DOHH2 (cell line): ENCODE data around the gene MMP8.

ENCODE experiments used
- H3F3A ChIP-seq: fragments of 200-600 bp; sonication (generic), shearing (Covaris generic); 2 replicates; pipeline ENCODE4 v1.6.0; 2016; ENCODE audit warnings: antibody characterized with exemption, mild to moderate bottlenecking; ENCODE audit not compliant: control insufficient read depth, insufficient read depth
- H3K27ac ChIP-seq: fragments of 200-600 bp; sonication (generic); 2 replicates; pipeline ENCODE4 v1.5.1; 2014; ENCODE audit warnings: low read depth, mild to moderate bottlenecking, low read length, moderate library complexity
- H3K27me3 ChIP-seq: fragments of 200-600 bp; sonication (generic); 2 replicates; pipeline ENCODE4 v1.6.1; 2014; ENCODE audit warnings: mild to moderate bottlenecking, low read length, mixed read lengths; ENCODE audit not compliant: control insufficient read depth
- H3K36me3 ChIP-seq: fragments of 200-600 bp; sonication (generic); 2 replicates; pipeline ENCODE4 v1.6.1; 2014; ENCODE audit warnings: mild to moderate bottlenecking, low read length, moderate library complexity, mixed read lengths; ENCODE audit not compliant: control insufficient read depth
- H3K4me1 ChIP-seq: fragments of 200-600 bp; sonication (generic); 2 replicates; pipeline ENCODE4 v1.6.1; 2014; ENCODE audit warnings: mild to moderate bottlenecking, low read length, mixed read lengths; ENCODE audit not compliant: control insufficient read depth
- H3K4me2 ChIP-seq: fragments of 200-600 bp; sonication (generic); 2 replicates; pipeline ENCODE4 v1.6.0; 2014; ENCODE audit warnings: mild to moderate bottlenecking, low read length, moderate library complexity
- H3K4me3 ChIP-seq: fragments of 200-600 bp; sonication (generic); 2 replicates; pipeline ENCODE4 v1.5.1; 2014; ENCODE audit warnings: mild to moderate bottlenecking, low read length, mixed read lengths
- H3K79me2 ChIP-seq: fragments of 200-600 bp; sonication (generic); 2 replicates; pipeline ENCODE4 v1.6.1; 2014; ENCODE audit warnings: mild to moderate bottlenecking, low read length, mixed read lengths; ENCODE audit not compliant: control insufficient read depth
- H3K9me2 ChIP-seq: fragments of 200-600 bp; sonication (generic); replicated peaks from 2 replicates; pipeline ENCODE4 v1.6.1; 2014; ENCODE audit warnings: mild to moderate bottlenecking, low read length, mixed read lengths; ENCODE audit not compliant: control insufficient read depth
- H3K9me3 ChIP-seq: fragments of 200-600 bp; sonication (generic); 2 replicates; pipeline ENCODE4 v1.6.1; 2014; ENCODE audit warnings: antibody characterized with exemption, low read length, mixed read lengths; ENCODE audit not compliant: control insufficient read depth, insufficient read depth
- H4K20me1 ChIP-seq: fragments of 200-600 bp; sonication (generic); 2 replicates; pipeline ENCODE4 v1.6.0; 2014; ENCODE audit warnings: low read depth, mild to moderate bottlenecking, antibody characterized with exemption, low read length, moderate library complexity; ENCODE audit not compliant: control insufficient read depth, insufficient read depth
- CTCF ChIP-seq: fragments of 200-600 bp; sonication (generic); IDR thresholded peaks from one replicate; pipeline ENCODE4 v1.5.1; 2014; ENCODE audit warnings: antibody characterized with exemption, mild to moderate bottlenecking, low read depth, low read length; ENCODE audit not compliant: poor library complexity, severe bottlenecking
- EZH2phosphoT487 ChIP-seq: fragments of 200-600 bp; sonication (generic); IDR thresholded peaks from 2 replicates; pipeline ENCODE4 v1.6.1; 2017; ENCODE audit warnings: borderline replicate concordance, mild to moderate bottlenecking, antibody characterized with exemption, low read length, moderate library complexity, mixed read lengths

The MMP8 gene

GRCh38 chr11:102676084-102676483 is 48.7 kb downstream of the MMP8 start:
- TF ChIP-seq CTCF: no peak
- TF ChIP-seq EZH2phosphoT487: no peak
- no peaks in the 10 kb centered on the region for H4K20me1 ChIP-seq
- no peak overlapping the region for H3K4me3 ChIP-seq
- H3K27ac ChIP-seq: no peak overlapping the region
- H3K79me2 ChIP-seq: no peaks in the 10 kb centered on the region
- H3K9me2 ChIP-seq: no peaks in the 10 kb centered on the region
- H3F3A ChIP-seq: no peaks in the 10 kb centered on the region
- no peak overlapping the region for H3K4me2 ChIP-seq
- H3K36me3 ChIP-seq: no peaks in the 10 kb centered on the region
- 0 out of 2 replicates have a peak, but pooled peaks cover 2% of the 10 kb centered on the region for H3K27me3 ChIP-seq
- H3K9me3 ChIP-seq: no peaks in the 10 kb centered on the region
- no peaks in the 10 kb centered on the region for H3K4me1 ChIP-seq

DNA sequence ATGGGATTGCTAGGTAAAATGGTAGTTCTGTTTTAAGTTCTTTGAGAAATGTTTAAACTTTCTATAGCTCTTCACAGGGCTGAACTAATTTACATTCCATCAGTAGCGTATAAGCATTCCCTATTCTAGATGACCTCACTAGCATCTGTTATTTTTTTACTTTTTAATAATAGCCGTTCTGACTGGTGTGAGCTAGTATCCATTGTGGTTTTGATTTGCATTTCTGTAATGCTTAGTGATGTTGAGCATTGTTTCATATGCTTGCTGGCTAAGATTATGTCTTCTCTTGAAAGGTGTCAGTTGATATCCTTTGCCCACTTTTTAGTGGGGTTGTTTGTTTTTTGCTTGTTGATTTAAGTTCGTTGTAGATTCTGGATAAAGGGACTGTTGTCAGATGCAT is 55.1 kb downstream of the MMP8 start:
- no peak overlapping the region for H3K27ac ChIP-seq
- H3K36me3 ChIP-seq: no peaks in the 10 kb centered on the region
- no peaks in the 10 kb centered on the region for H3K9me2 ChIP-seq
- 0 out of 2 replicates have a peak, but pooled peaks cover 2% of the 10 kb centered on the region for H3K27me3 ChIP-seq
- H3K9me3 ChIP-seq: no peaks in the 10 kb centered on the region
- H3K79me2 ChIP-seq: no peaks in the 10 kb centered on the region
- H4K20me1 ChIP-seq: no peaks in the 10 kb centered on the region
- peaks cover 4% of the 10 kb centered on the region for H3K4me1 ChIP-seq
- H3K4me2 ChIP-seq: no peak overlapping the region
- TF ChIP-seq CTCF: no peak
- no peak for TF ChIP-seq EZH2phosphoT487
- H3F3A ChIP-seq: peaks cover 4% of the 10 kb centered on the region; the same call in 1 of the 2 replicates
- no peak overlapping the region for H3K4me3 ChIP-seq

DNA sequence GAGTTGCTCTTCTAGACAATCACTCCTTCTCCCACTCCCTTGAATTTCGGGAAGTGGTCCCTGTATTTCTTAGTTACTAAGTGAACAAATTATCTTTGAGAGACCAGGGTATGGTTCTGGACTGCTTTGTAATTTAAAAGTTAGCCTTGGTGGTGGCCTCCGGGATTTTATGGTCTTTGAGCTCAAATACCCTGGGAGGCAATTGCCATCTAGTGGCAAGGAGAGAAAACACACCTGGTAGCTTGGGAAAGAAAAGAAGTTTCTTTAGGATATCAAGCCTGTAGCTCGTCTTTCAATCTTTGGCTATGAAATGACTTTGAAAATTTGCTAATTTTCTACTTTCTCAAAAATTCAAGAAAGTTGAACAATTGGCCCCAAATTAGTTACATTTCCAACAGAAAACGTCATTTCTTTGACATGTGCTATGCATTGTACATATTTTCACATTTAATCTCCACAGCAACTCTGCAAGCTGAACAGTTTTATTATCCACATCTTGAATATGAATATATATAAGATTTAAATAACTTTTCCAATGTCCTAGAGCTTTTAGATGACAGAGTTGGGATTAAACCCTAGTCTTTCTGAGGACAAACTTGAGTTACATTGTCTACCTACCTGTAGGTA is 58.3 kb downstream of the MMP8 start:
- no peaks in the 10 kb centered on the region for H3K27me3 ChIP-seq
- H3K9me2 ChIP-seq: no peaks in the 10 kb centered on the region
- no peak overlapping the region for H3K27ac ChIP-seq
- TF ChIP-seq CTCF (peak; percentile 84), EZH2phosphoT487 (no peak)
- peaks cover 4% of the 10 kb centered on the region for H3K4me1 ChIP-seq
- no peaks in the 10 kb centered on the region for H3K9me3 ChIP-seq
- H3K4me3 ChIP-seq: no peak overlapping the region
- peaks cover 4% of the 10 kb centered on the region; the same call in 1 of the 2 replicates for H3F3A ChIP-seq
- H4K20me1 ChIP-seq: no peaks in the 10 kb centered on the region
- no peaks in the 10 kb centered on the region for H3K79me2 ChIP-seq
- H3K36me3 ChIP-seq: no peaks in the 10 kb centered on the region
- no peak overlapping the region for H3K4me2 ChIP-seq
